Gastrocnemius medialis (tissue), 4 donors: ENCODE results near the gene TMEM220.

Experiments
- POLR2A ChIP-seq, 2 donors: fragments of 450-650 bp; IDR thresholded peaks; one replicate each; pipeline ENCODE4 v1.6.1; 2017; ENCODE audit warnings: antibody characterized with exemption in 2 of 2, mild to moderate bottlenecking in 2 of 2, moderate library complexity in 2 of 2
- TF ChIP-seq, protein P1 (sequence below), 5 experiments: fragments of 450-650 bp in 3 of 5; fragments of 200-600 bp in 2 of 5; sonication (generic) in 2 of 5; IDR thresholded peaks in 4 of 5; conservative IDR thresholded peaks in 1 of 5; 1 replicate in 4 of 5; 2 replicates in 1 of 5; pipeline ENCODE4 v1.5.1; 2016 to 2019; ENCODE audit warnings: antibody characterized with exemption in 5 of 5, mild to moderate bottlenecking in 3 of 5, moderate library complexity in 3 of 5

DNA sequence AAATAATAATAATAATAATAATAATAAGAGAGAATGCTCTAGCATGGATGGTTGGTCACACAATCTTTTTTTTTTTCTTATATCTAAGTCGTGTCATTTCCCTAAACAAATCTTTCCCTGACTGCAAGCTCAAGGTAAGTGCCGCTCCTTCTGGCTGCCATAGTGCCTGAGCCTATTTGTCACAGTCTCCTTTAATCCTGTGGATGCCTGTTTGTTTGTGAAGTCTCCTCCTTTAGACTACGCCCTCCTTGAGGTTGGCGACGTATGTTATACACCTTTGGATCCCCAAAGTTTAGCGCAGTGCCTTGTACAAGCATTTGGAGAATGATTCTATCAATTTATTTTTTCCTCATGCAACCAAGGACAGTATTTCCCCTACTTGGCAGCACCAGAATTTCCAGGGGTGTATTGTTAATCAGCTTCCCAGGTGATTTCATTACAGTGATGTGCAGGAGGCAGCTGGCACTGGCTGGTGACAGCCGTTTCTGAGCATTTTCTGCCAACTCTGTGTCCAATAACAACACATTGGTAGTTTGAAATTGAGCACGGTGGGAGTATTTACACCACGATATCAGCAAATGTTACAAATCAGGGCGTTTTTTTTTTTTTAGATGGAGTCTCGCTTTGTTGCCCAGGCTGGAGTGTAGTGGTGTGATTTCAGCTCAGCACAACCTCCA, 47.4 kb upstream of the TMEM220 start:
- TF ChIP-seq, protein P1, sequence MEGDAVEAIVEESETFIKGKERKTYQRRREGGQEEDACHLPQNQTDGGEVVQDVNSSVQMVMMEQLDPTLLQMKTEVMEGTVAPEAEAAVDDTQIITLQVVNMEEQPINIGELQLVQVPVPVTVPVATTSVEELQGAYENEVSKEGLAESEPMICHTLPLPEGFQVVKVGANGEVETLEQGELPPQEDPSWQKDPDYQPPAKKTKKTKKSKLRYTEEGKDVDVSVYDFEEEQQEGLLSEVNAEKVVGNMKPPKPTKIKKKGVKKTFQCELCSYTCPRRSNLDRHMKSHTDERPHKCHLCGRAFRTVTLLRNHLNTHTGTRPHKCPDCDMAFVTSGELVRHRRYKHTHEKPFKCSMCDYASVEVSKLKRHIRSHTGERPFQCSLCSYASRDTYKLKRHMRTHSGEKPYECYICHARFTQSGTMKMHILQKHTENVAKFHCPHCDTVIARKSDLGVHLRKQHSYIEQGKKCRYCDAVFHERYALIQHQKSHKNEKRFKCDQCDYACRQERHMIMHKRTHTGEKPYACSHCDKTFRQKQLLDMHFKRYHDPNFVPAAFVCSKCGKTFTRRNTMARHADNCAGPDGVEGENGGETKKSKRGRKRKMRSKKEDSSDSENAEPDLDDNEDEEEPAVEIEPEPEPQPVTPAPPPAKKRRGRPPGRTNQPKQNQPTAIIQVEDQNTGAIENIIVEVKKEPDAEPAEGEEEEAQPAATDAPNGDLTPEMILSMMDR (IDR thresholded peaks at IDR 0.05 in 4 of 5, conservative IDR thresholded peaks at IDR 0.05 in 1 of 5), result no peak
- no peak for TF ChIP-seq POLR2A (IDR thresholded peaks at IDR 0.05)
